ENCODE results near the gene CCDC66. TPM values are rescaled to one million over a fixed set of nuclear protein-coding genes. Genes with fewer than 3 reads are reported as not detected.

Gene CCDC66
- total and polyA plus RNA-seq, 5 donors from 2014 or later, result 21.0 to 74.5 (median 26.6) TPM

GRCh38 chr3:56621681-56622080 lies 64.7 kb downstream of the CCDC66 start:
- Mint-ChIP-seq H3K4me3 (no peak overlapping the region), H3K9me3 (no peaks in the 10 kb centered on the region), H3K27me3 (no peaks in the 10 kb centered on the region), H3K27ac (peak overlapping the region in 2 of 3 donors; percentile 43 to 90), H3K36me3 (peaks cover 50% of the 10 kb centered on the region), H3K4me1 (peaks cover 5 to 24% (median 9%) of the 10 kb centered on the region in 4 donors)
- Histone ChIP-seq H3K36me3 (ENCODE audit: control insufficient read depth, insufficient read depth, low read length) (peaks cover 92% of the 10 kb centered on the region), H3K27ac (ENCODE audit: insufficient read depth, low read length, poor library complexity, severe bottlenecking) (no peak overlapping the region), H3K4me3 (ENCODE audit: low read depth, low read length) (no peak overlapping the region), H3K9me3 (ENCODE audit: control insufficient read depth in 2 of 2, low read length in 2 of 2) (no peaks in the 10 kb centered on the region), H3K4me1 (ENCODE audit: control insufficient read depth, insufficient read depth, low read length, poor library complexity, severe bottlenecking) (no peaks in the 10 kb centered on the region), H3K27me3 (ENCODE audit: control insufficient read depth, insufficient read depth, low read length) (no peaks in the 10 kb centered on the region)
- ATAC-seq (ENCODE audit: low read depth in 2 of 2) (no peak), DNase-seq (no peak)

DNA sequence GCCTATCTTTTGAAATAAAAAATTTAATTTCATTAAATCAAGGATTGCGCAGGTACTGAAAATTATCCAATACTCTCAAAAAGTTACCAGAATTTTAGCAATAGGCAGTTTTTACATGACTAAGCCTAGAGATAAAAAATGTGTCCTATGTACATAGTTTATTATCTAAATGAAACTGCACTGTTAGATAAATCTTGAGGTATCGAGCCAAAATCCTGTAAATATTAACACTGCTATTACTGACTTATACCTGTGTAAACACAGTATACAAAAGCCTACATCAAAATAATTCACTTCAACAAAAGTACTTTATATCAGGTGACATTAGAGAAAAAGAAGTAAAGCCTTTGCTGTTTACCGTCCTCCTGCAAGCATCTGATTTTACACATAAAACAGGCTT lies 65.4 kb downstream of the CCDC66 start:
- H3K4me3 Mint-ChIP-seq, result no peak overlapping the region
- H3K4me1 Mint-ChIP-seq, result peaks cover 5 to 23% (median 12%) of the 10 kb centered on the region in 4 donors
- Histone ChIP-seq H3K9me3 (ENCODE audit: control insufficient read depth in 2 of 2, low read length in 2 of 2) (no peaks in the 10 kb centered on the region), H3K36me3 (ENCODE audit: control insufficient read depth, insufficient read depth, low read length) (peaks cover 92% of the 10 kb centered on the region), H3K4me3 (ENCODE audit: low read depth, low read length) (no peak overlapping the region), H3K4me1 (ENCODE audit: control insufficient read depth, insufficient read depth, low read length, poor library complexity, severe bottlenecking) (no peaks in the 10 kb centered on the region), H3K27ac (ENCODE audit: insufficient read depth, low read length, poor library complexity, severe bottlenecking) (no peak overlapping the region), H3K27me3 (ENCODE audit: control insufficient read depth, insufficient read depth, low read length) (no peaks in the 10 kb centered on the region)
- no peak for DNase-seq
- no peaks in the 10 kb centered on the region for H3K9me3 Mint-ChIP-seq
- no peak for ATAC-seq (ENCODE audit: low read depth in 2 of 2)
- no peak overlapping the region for H3K27ac Mint-ChIP-seq
- H3K27me3 Mint-ChIP-seq, result no peaks in the 10 kb centered on the region
- H3K36me3 Mint-ChIP-seq, result peaks cover 50% of the 10 kb centered on the region

DNA sequence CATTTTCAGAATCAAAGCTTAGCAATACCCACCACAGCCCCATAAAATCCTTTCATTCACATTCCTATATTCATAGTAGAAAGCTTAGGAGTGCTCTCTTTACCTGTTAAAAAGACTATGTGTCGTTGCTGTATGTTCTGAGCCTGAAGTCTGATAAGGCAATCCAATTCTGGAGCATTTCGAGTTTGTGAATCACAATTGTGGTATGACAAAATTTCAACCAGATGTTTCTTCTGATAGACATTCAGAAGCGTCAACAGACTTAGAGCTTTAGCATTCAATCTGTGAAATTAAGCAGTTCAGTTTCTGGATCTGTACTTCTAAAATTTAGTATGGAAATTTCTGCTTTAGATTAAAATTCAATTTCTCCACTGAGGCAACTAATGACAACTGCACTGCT lies 67.8 kb downstream of the CCDC66 start:
- peaks cover 0 to 26% (median 13%) of the 10 kb centered on the region in 4 donors for H3K4me1 Mint-ChIP-seq
- no peaks in the 10 kb centered on the region for H3K27me3 Mint-ChIP-seq
- H3K9me3 Mint-ChIP-seq, result no peaks in the 10 kb centered on the region
- no peak for ATAC-seq (ENCODE audit: low read depth in 2 of 2)
- Histone ChIP-seq H3K9me3 (ENCODE audit: control insufficient read depth in 2 of 2, low read length in 2 of 2) (no peaks in the 10 kb centered on the region), H3K4me1 (ENCODE audit: control insufficient read depth, insufficient read depth, low read length, poor library complexity, severe bottlenecking) (no peaks in the 10 kb centered on the region), H3K36me3 (ENCODE audit: control insufficient read depth, insufficient read depth, low read length) (peaks cover 87% of the 10 kb centered on the region), H3K27ac (ENCODE audit: insufficient read depth, low read length, poor library complexity, severe bottlenecking) (no peak overlapping the region), H3K4me3 (ENCODE audit: low read depth, low read length) (no peak overlapping the region), H3K27me3 (ENCODE audit: control insufficient read depth, insufficient read depth, low read length) (no peaks in the 10 kb centered on the region)
- no peak overlapping the region for H3K4me3 Mint-ChIP-seq
- DNase-seq, result no peak
- H3K36me3 Mint-ChIP-seq, result peaks cover 53% of the 10 kb centered on the region
- H3K27ac Mint-ChIP-seq, result no peak overlapping the region

GRCh38 chr3:56629047-56629446 lies 72.1 kb downstream of the CCDC66 start:
- ATAC-seq (ENCODE audit: low read depth in 2 of 2) (no peak), DNase-seq (no peak)
- Histone ChIP-seq H3K27ac (ENCODE audit: insufficient read depth, low read length, poor library complexity, severe bottlenecking) (no peak overlapping the region), H3K4me3 (ENCODE audit: low read depth, low read length) (no peak overlapping the region), H3K4me1 (ENCODE audit: control insufficient read depth, insufficient read depth, low read length, poor library complexity, severe bottlenecking) (no peaks in the 10 kb centered on the region), H3K27me3 (ENCODE audit: control insufficient read depth, insufficient read depth, low read length) (no peaks in the 10 kb centered on the region), H3K9me3 (ENCODE audit: control insufficient read depth in 2 of 2, low read length in 2 of 2) (no peaks in the 10 kb centered on the region), H3K36me3 (ENCODE audit: control insufficient read depth, insufficient read depth, low read length) (peaks cover 70% of the 10 kb centered on the region)
- Mint-ChIP-seq H3K27ac (peak overlapping the region in 2 of 3 donors; percentile 31 to 62), H3K36me3 (peaks cover 39% of the 10 kb centered on the region), H3K4me3 (no peak overlapping the region), H3K27me3 (no peaks in the 10 kb centered on the region), H3K9me3 (no peaks in the 10 kb centered on the region), H3K4me1 (peaks cover 4 to 13% (median 12%) of the 10 kb centered on the region in 4 donors)

DNA sequence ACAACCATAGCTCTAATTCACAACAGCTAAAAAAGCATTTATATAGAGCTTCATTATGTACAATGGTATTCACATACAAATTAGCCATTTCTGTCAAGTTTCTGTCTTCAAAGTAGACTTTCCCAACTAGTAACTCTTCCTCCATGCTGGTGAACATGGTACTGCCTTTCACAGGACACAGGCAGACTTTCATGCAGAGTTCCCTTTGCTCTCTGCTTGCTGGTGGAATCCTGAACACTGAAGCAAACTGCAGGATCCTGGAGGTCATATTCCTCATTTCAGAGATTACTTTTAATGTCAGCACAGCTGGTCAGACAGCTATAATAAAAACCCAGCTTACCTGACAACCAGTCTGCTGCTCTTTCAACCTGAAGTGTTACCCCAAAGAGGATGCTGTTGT lies 72.5 kb downstream of the CCDC66 start:
- H3K4me3 Mint-ChIP-seq, result no peak overlapping the region
- no peak for ATAC-seq (ENCODE audit: low read depth in 2 of 2)
- Histone ChIP-seq H3K27me3 (ENCODE audit: control insufficient read depth, insufficient read depth, low read length) (no peaks in the 10 kb centered on the region), H3K36me3 (ENCODE audit: control insufficient read depth, insufficient read depth, low read length) (peaks cover 68% of the 10 kb centered on the region), H3K4me1 (ENCODE audit: control insufficient read depth, insufficient read depth, low read length, poor library complexity, severe bottlenecking) (no peaks in the 10 kb centered on the region), H3K9me3 (ENCODE audit: control insufficient read depth in 2 of 2, low read length in 2 of 2) (no peaks in the 10 kb centered on the region), H3K4me3 (ENCODE audit: low read depth, low read length) (no peak overlapping the region), H3K27ac (ENCODE audit: insufficient read depth, low read length, poor library complexity, severe bottlenecking) (no peak overlapping the region)
- H3K27me3 Mint-ChIP-seq, result no peaks in the 10 kb centered on the region
- H3K36me3 Mint-ChIP-seq, result peaks cover 35% of the 10 kb centered on the region
- H3K27ac Mint-ChIP-seq, result peak overlapping the region in 2 of 3 donors; percentile 41 to 59
- H3K9me3 Mint-ChIP-seq, result no peaks in the 10 kb centered on the region
- no peak for DNase-seq
- H3K4me1 Mint-ChIP-seq, result peaks cover 4 to 12% (median 10%) of the 10 kb centered on the region in 4 donors

DNA sequence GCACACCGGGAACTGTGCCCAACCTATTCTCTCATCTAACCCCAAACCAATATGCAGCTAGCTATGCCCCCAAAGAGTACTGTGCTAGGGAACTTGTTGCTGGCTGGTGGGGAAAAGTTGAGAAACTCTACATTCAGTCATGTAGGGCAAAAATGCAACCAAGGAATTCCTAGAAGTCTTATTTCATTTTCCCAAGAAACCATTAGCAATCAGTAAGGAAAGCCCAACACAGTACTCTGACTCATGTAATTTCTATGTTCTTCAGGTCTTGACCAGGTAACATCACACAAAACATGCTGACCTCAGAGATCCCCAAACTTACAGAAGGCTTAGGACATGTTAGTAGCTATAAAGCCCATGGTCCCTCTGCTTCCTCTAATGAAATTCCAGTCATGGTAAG lies 74.0 kb downstream of the CCDC66 start:
- Mint-ChIP-seq H3K4me3 (no peak overlapping the region), H3K4me1 (peaks cover 4 to 19% (median 14%) of the 10 kb centered on the region in 4 donors), H3K27ac (no peak overlapping the region), H3K36me3 (peaks cover 29% of the 10 kb centered on the region), H3K27me3 (no peaks in the 10 kb centered on the region), H3K9me3 (no peaks in the 10 kb centered on the region)
- H3K4me1 ChIP-seq (ENCODE audit: control insufficient read depth, insufficient read depth, low read length, poor library complexity, severe bottlenecking), result no peaks in the 10 kb centered on the region
- no peaks in the 10 kb centered on the region for H3K27me3 ChIP-seq (ENCODE audit: control insufficient read depth, insufficient read depth, low read length)
- no peak overlapping the region for H3K4me3 ChIP-seq (ENCODE audit: low read depth, low read length)
- ATAC-seq (ENCODE audit: low read depth in 2 of 2), result no peak
- no peaks in the 10 kb centered on the region for H3K9me3 ChIP-seq (ENCODE audit: control insufficient read depth in 2 of 2, low read length in 2 of 2)
- no peak for DNase-seq
- H3K27ac ChIP-seq (ENCODE audit: insufficient read depth, low read length, poor library complexity, severe bottlenecking), result no peak overlapping the region
- H3K36me3 ChIP-seq (ENCODE audit: control insufficient read depth, insufficient read depth, low read length), result peaks cover 62% of the 10 kb centered on the region

DNA sequence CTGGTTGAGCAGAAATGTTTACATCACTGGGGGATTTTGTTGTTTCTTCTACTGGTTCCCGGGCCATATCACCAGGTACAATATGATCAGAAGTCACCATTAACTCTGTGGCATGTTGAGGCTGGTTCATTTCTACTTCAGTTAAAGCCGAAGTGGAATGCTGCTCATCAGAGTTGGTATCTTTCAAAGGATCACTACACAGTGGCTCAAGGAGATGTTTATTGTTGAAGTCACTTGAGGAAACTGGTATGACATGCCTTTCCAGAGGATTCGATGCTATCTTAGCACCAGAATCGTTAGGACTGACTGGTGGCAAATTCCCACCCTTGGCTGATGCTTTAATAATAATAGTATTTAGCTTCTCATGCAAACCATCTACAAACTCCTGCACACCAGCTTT lies 76.2 kb downstream of the CCDC66 start:
- H3K36me3 Mint-ChIP-seq, result peaks cover 23% of the 10 kb centered on the region
- no peaks in the 10 kb centered on the region for H3K9me3 Mint-ChIP-seq
- H3K4me1 ChIP-seq (ENCODE audit: control insufficient read depth, insufficient read depth, low read length, poor library complexity, severe bottlenecking), result no peaks in the 10 kb centered on the region
- no peak overlapping the region for H3K27ac ChIP-seq (ENCODE audit: insufficient read depth, low read length, poor library complexity, severe bottlenecking)
- peaks cover 45% of the 10 kb centered on the region for H3K36me3 ChIP-seq (ENCODE audit: control insufficient read depth, insufficient read depth, low read length)
- H3K4me1 Mint-ChIP-seq, result peaks cover 8 to 17% (median 15%) of the 10 kb centered on the region in 4 donors
- H3K27me3 Mint-ChIP-seq, result no peaks in the 10 kb centered on the region
- DNase-seq (no peak), ATAC-seq (ENCODE audit: low read depth in 2 of 2) (no peak)
- H3K9me3 ChIP-seq (ENCODE audit: control insufficient read depth in 2 of 2, low read length in 2 of 2), result no peaks in the 10 kb centered on the region
- no peak overlapping the region for H3K4me3 Mint-ChIP-seq
- no peaks in the 10 kb centered on the region for H3K27me3 ChIP-seq (ENCODE audit: control insufficient read depth, insufficient read depth, low read length)
- H3K4me3 ChIP-seq (ENCODE audit: low read depth, low read length), result no peak overlapping the region
- peak overlapping the region in 1 of 3 donors; percentile 56 for H3K27ac Mint-ChIP-seq
